GM21717 (cell line): ENCODE results near the gene RPL10A.

Experiments
- ATAC-seq: cut with Tn5 transposase; IDR thresholded peaks from one replicate; pipeline ENCODE4 v1.9.1; 2021; ENCODE audit warnings: mild to moderate bottlenecking, moderate library complexity; ENCODE audit not compliant: unreplicated experiment

Gene RPL10A

GRCh38 chr6:35489995-35490791, 22.0 kb downstream of the RPL10A start:
- ATAC-seq, result no peak

GRCh38 chr6:35490821-35491557, 22.8 kb downstream of the RPL10A start:
- no peak for ATAC-seq

GRCh38 chr6:35491558-35492257, 23.5 kb downstream of the RPL10A start:
- ATAC-seq, result no peak

GRCh38 chr6:35492258-35492973, 24.2 kb downstream of the RPL10A start:
- ATAC-seq, result no peak

GRCh38 chr6:35492974-35493284, 24.7 kb downstream of the RPL10A start:
- no peak for ATAC-seq

GRCh38 chr6:35493307-35493983, 25.2 kb downstream of the RPL10A start:
- no peak for ATAC-seq

GRCh38 chr6:35494161-35494563, 26.0 kb downstream of the RPL10A start:
- no peak for ATAC-seq

GRCh38 chr6:35495258-35496035, 27.2 kb downstream of the RPL10A start:
- ATAC-seq, result no peak

GRCh38 chr6:35496036-35496840, 28.0 kb downstream of the RPL10A start:
- no peak for ATAC-seq

GRCh38 chr6:35496841-35497570, 28.8 kb downstream of the RPL10A start, which contains the start of gene TEAD3:
TEAD3 (minus strand) TSS chr6:35497079.
- no peak for ATAC-seq

GRCh38 chr6:35497571-35498421, 29.6 kb downstream of the RPL10A start:
- ATAC-seq, result no peak

GRCh38 chr6:35498422-35499067, 30.3 kb downstream of the RPL10A start:
- no peak for ATAC-seq

GRCh38 chr6:35499372-35499771, 31.2 kb downstream of the RPL10A start:
- ATAC-seq, result no peak

- ATAC-seq, result no peak
These were observed 32.6 kb downstream of the RPL10A start for GRCh38 chr6:35500782-35501181.

GRCh38 chr6:35501784-35502183, 33.6 kb downstream of the RPL10A start:
- ATAC-seq, result no peak

- ATAC-seq, result no peak
These were observed 35.3 kb downstream of the RPL10A start for GRCh38 chr6:35503534-35503933.

- ATAC-seq, result no peak
These were observed 37.8 kb downstream of the RPL10A start for GRCh38 chr6:35505999-35506412.
